Measurements from ENCODE around the gene NOSIP.

NOSIP gene

DNA sequence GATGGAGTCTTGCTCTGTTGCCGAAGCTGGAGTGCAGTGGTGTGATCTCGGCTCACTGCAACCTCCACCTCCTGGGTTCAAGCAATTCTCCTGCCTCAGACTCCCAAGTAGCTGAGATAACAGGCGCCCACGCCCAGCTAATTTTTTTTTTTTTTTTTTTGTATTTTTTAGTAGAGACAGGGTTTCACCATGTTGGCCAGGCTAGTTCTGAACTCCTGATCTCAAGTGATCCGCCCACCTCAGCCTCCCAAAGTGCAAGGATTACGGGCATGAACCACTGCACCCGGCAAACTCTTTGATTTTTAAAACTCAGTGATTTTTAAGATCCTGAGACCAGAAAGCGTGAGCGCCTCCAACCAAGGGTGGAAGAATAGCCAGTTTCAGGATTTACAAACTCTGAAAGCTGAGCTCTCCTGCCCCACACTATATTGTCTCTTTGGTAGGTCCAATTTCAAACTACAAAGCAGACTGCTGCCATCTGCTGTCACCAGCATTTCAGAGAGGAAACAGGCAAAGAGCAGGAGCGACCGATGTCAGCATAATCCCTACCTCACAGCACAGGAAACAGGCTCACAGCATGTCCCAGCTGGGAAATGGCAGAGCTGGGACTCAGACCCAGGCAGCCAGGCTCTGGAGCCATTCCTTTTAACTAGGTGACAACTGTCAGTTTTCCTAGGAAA lies 9.2 kb downstream of the NOSIP start:
- Mint-ChIP-seq H3K4me3 (peak overlapping the region; percentile 52), H3K9me3 (no peaks in the 10 kb centered on the region), H3K27ac (peak overlapping the region; percentile 73), H3K4me1 (ENCODE audit: low read depth) (peaks cover 41% of the 10 kb centered on the region), H3K36me3 (ENCODE audit: low read depth) (peaks cover 26% of the 10 kb centered on the region), H3K27me3 (ENCODE audit: low read depth) (no peaks in the 10 kb centered on the region)
- no peak for DNase-seq (ENCODE audit: low spot score)

DNA sequence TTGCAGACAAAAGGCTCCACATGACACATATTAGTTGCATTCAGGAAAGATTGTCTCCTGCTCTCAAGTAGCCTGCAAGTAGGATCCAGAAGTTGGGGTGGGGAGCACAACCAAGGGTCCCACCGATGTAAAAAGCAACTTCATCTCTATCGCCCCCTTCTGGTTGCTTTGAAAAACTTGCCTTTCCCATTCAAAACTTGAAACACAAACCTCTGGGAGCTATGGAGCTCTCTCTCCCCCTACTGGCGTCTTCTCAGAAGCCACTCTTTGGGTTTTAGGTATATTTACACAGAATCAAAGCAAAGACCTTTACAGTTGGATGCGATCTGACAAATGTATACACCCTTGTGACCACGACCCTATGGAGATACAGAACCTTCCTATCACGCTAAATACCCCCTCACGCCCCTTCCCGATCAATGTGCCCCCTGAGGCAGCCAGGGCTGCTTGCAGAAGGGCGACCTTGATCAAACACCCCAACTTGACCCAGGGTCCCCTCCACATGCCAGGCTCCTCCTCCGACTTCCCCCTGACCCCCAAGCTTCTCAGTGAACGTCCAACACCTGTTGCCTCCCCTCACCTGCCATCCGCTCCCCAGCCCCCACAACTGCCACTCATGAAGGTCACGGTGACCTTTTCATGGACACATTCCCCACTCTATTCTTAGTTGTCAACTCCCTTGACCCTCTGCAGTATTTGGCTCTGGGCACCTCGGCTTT lies 10.1 kb downstream of the NOSIP start:
- peak; percentile 69 for DNase-seq (ENCODE audit: low spot score)

GRCh38 chr19:49567861-49568441 lies 12.4 kb downstream of the NOSIP start:
- Mint-ChIP-seq H3K4me3 (peak overlapping the region; percentile 75), H3K36me3 (ENCODE audit: low read depth) (peaks cover 29% of the 10 kb centered on the region), H3K27me3 (ENCODE audit: low read depth) (no peaks in the 10 kb centered on the region), H3K27ac (peak overlapping the region; percentile 97), H3K4me1 (ENCODE audit: low read depth) (peaks cover 49% of the 10 kb centered on the region), H3K9me3 (no peaks in the 10 kb centered on the region)
- peak; percentile 74 for DNase-seq (ENCODE audit: low spot score)

More for the DNA sequence above, 10.1 kb downstream of the NOSIP start:
- Mint-ChIP-seq H3K9me3 (no peaks in the 10 kb centered on the region), H3K36me3 (ENCODE audit: low read depth) (peaks cover 26% of the 10 kb centered on the region), H3K27ac (peak overlapping the region; percentile 91), H3K27me3 (ENCODE audit: low read depth) (no peaks in the 10 kb centered on the region), H3K4me1 (ENCODE audit: low read depth) (peaks cover 42% of the 10 kb centered on the region), H3K4me3 (peak overlapping the region; percentile 41)

DNA sequence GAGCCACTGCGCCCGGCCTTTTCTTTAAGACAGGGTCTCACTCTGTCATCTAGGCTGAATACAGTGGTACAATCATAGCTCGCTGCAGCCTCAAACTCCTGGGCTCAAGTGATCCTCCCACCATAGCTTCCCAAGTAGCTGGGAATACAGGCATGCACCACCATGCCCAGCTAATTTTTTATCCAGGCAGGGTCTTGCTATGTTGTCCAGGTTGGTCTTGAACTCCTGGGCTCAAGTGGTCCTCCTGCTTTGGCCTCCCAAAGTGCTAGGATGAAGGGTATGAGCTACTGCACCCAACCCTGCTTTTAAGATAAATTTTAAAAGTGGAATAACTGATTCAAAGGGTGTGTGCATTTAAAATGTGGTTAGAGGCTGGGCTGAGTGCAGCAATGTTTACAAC lies 14.1 kb downstream of the NOSIP start:
- Mint-ChIP-seq H3K4me3 (peak overlapping the region; percentile 10), H3K27ac (peak overlapping the region; percentile 84), H3K27me3 (ENCODE audit: low read depth) (no peaks in the 10 kb centered on the region)

GRCh38 chr19:49565261-49565660 lies 15.1 kb downstream of the NOSIP start:
- Mint-ChIP-seq H3K36me3 (ENCODE audit: low read depth) (peaks cover 31% of the 10 kb centered on the region), H3K4me3 (peak overlapping the region; percentile 52), H3K27me3 (ENCODE audit: low read depth) (no peaks in the 10 kb centered on the region), H3K4me1 (ENCODE audit: low read depth) (peaks cover 62% of the 10 kb centered on the region), H3K27ac (peak overlapping the region; percentile 84), H3K9me3 (no peaks in the 10 kb centered on the region)
- DNase-seq (ENCODE audit: low spot score), result no peak

More for the DNA sequence above, 14.1 kb downstream of the NOSIP start:
- no peak for DNase-seq (ENCODE audit: low spot score)
- Mint-ChIP-seq H3K4me1 (ENCODE audit: low read depth) (peaks cover 59% of the 10 kb centered on the region), H3K36me3 (ENCODE audit: low read depth) (peaks cover 29% of the 10 kb centered on the region), H3K9me3 (no peaks in the 10 kb centered on the region)

- peaks cover 62% of the 10 kb centered on the region for H3K4me1 Mint-ChIP-seq (ENCODE audit: low read depth)
- peaks cover 34% of the 10 kb centered on the region for H3K36me3 Mint-ChIP-seq (ENCODE audit: low read depth)
- DNase-seq (ENCODE audit: low spot score), result peak; percentile 63
- H3K9me3 Mint-ChIP-seq, result no peaks in the 10 kb centered on the region
- H3K27me3 Mint-ChIP-seq (ENCODE audit: low read depth), result no peaks in the 10 kb centered on the region
- peak overlapping the region; percentile 52 for H3K4me3 Mint-ChIP-seq
- H3K27ac Mint-ChIP-seq, result peak overlapping the region; percentile 84
Measured at GRCh38 chr19:49564616-49565045, 15.7 kb downstream of the NOSIP start.

GRCh38 chr19:49560358-49560900 lies 19.9 kb downstream of the NOSIP start:
- H3K27ac Mint-ChIP-seq, result peak overlapping the region; percentile 91
- no peaks in the 10 kb centered on the region for H3K27me3 Mint-ChIP-seq (ENCODE audit: low read depth)
- H3K36me3 Mint-ChIP-seq (ENCODE audit: low read depth), result peaks cover 61% of the 10 kb centered on the region
- H3K4me1 Mint-ChIP-seq (ENCODE audit: low read depth), result peaks cover 70% of the 10 kb centered on the region
- H3K9me3 Mint-ChIP-seq, result no peaks in the 10 kb centered on the region
- DNase-seq (ENCODE audit: low spot score), result peak; percentile 41
- peak overlapping the region; percentile 87 for H3K4me3 Mint-ChIP-seq

- Mint-ChIP-seq H3K27ac (peak overlapping the region; percentile 91), H3K4me3 (peak overlapping the region; percentile 87), H3K36me3 (ENCODE audit: low read depth) (peaks cover 61% of the 10 kb centered on the region), H3K9me3 (peaks cover under 1% of the 10 kb centered on the region), H3K27me3 (ENCODE audit: low read depth) (no peaks in the 10 kb centered on the region), H3K4me1 (ENCODE audit: low read depth) (peaks cover 69% of the 10 kb centered on the region)
- DNase-seq (ENCODE audit: low spot score), result no peak
Measured at GRCh38 chr19:49559928-49560327, 20.4 kb downstream of the NOSIP start.

DNA sequence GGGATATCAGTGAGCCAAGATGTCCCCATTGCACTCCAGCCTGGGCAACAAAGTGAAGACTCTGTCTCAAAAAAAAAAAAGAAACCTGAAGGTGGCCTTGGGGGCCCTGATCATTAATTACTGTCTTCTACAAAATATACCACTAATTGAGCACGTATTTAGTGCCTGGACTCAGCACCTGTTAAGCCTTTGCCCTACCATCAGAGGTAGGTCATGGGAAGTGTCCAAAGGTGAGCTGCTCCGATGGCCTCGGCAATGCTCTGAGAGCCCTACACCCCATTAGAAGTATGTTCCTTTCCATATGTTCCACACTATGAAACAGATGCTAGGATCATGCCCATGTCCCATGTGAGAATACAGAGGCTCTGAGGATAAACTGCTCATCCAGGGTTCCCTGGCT lies 20.9 kb downstream of the NOSIP start:
- H3K27ac Mint-ChIP-seq, result peak overlapping the region; percentile 91
- no peaks in the 10 kb centered on the region for H3K27me3 Mint-ChIP-seq (ENCODE audit: low read depth)
- H3K36me3 Mint-ChIP-seq (ENCODE audit: low read depth), result peaks cover 60% of the 10 kb centered on the region
- no peak for DNase-seq (ENCODE audit: low spot score)
- peak overlapping the region; percentile 87 for H3K4me3 Mint-ChIP-seq
- H3K4me1 Mint-ChIP-seq (ENCODE audit: low read depth), result peaks cover 69% of the 10 kb centered on the region
- peaks cover 4% of the 10 kb centered on the region for H3K9me3 Mint-ChIP-seq

GRCh38 chr19:49558591-49558990 lies 21.8 kb downstream of the NOSIP start:
- Mint-ChIP-seq H3K4me3 (peak overlapping the region; percentile 87), H3K4me1 (ENCODE audit: low read depth) (peaks cover 68% of the 10 kb centered on the region), H3K27me3 (ENCODE audit: low read depth) (no peaks in the 10 kb centered on the region), H3K9me3 (peaks cover 4% of the 10 kb centered on the region), H3K36me3 (ENCODE audit: low read depth) (peaks cover 60% of the 10 kb centered on the region), H3K27ac (peak overlapping the region; percentile 91)
- no peak for DNase-seq (ENCODE audit: low spot score)

GRCh38 chr19:49557641-49558325 lies 22.6 kb downstream of the NOSIP start:
- no peak for DNase-seq (ENCODE audit: low spot score)
- peaks cover 65% of the 10 kb centered on the region for H3K36me3 Mint-ChIP-seq (ENCODE audit: low read depth)

GRCh38 chr19:49556412-49557398 lies 23.7 kb downstream of the NOSIP start:
- Mint-ChIP-seq H3K36me3 (ENCODE audit: low read depth) (peaks cover 66% of the 10 kb centered on the region), H3K4me3 (peak overlapping the region; percentile 79), H3K27me3 (ENCODE audit: low read depth) (no peaks in the 10 kb centered on the region), H3K27ac (peak overlapping the region; percentile 45), H3K4me1 (ENCODE audit: low read depth) (peaks cover 71% of the 10 kb centered on the region), H3K9me3 (peaks cover 4% of the 10 kb centered on the region)
- DNase-seq (ENCODE audit: low spot score), result no peak

More at GRCh38 chr19:49557641-49558325, 22.6 kb downstream of the NOSIP start:
- Mint-ChIP-seq H3K4me1 (ENCODE audit: low read depth) (peaks cover 71% of the 10 kb centered on the region), H3K9me3 (peaks cover 4% of the 10 kb centered on the region), H3K27me3 (ENCODE audit: low read depth) (no peaks in the 10 kb centered on the region), H3K4me3 (peak overlapping the region; percentile 79), H3K27ac (peak overlapping the region; percentile 89)

Measured in T-helper 2 cell treated with Interferon-gamma antibody and Interleukin-4, amounts not matched to agents 5 μg/mL and 100 μg/mL, for 36 hours (primary cell).